HAP-1 (cell line): Measurements from ENCODE around the gene SYNGR3.

Source experiments
- DNase-seq, 2 experiments: peaks; one replicate each; pipeline ENCODE4 v3.0.0-alpha.2; 2016 to 2020; ENCODE audit warnings: low spot score in 2 of 2
- H3K27me3 ChIP-seq: fragments of 250-450 bp; sonication (Bioruptor Pico); 2 replicates; pipeline ENCODE4 v1.5.1; 2020; ENCODE audit warnings: low read depth, mild to moderate bottlenecking, moderate library complexity
- H3K36me3 ChIP-seq: fragments of 250-450 bp; sonication (Bioruptor Pico); replicated peaks from 2 replicates; pipeline ENCODE4 v1.5.1; 2020; ENCODE audit warnings: mild to moderate bottlenecking
- H3K4me1 ChIP-seq: fragments of 250-450 bp; sonication (Bioruptor Pico); 2 replicates; pipeline ENCODE4 v1.5.1; 2020; ENCODE audit warnings: mild to moderate bottlenecking
- H3K4me3 ChIP-seq: fragments of 250-450 bp; sonication (Bioruptor Pico); 2 replicates; pipeline ENCODE4 v1.5.1; 2020; ENCODE audit warnings: mild to moderate bottlenecking, moderate library complexity
- H3K9me3 ChIP-seq: fragments of 250-450 bp; sonication (Bioruptor Pico); 2 replicates; pipeline ENCODE4 v1.5.1; 2020; ENCODE audit warnings: mild to moderate bottlenecking, moderate library complexity
- in situ Hi-C: fragments of 300-500 bp; cut with MboI; formaldehyde crosslinking; loops from 3 replicates; pipeline ENCODE4 v1.14.3; 2020; ENCODE audit warnings: low sequenced_read_pairs, inconsistent platforms, mixed read lengths

SYNGR3 gene

GRCh38 chr16:1984347-1985225 lies 5.2 kb upstream of the SYNGR3 start:
- peaks cover 12% of the 10 kb centered on the region for H3K27me3 ChIP-seq
- H3K4me3 ChIP-seq: peak overlapping the region; percentile 72
- in situ Hi-C loops: loop anchor here (25.0 kb wide), 1 partner anchor 528 kb away; the partner anchor contains the start of genes AMDHD2 and ATP6V0C
- no peaks in the 10 kb centered on the region for H3K9me3 ChIP-seq
- peaks cover 6% of the 10 kb centered on the region for H3K4me1 ChIP-seq
- peaks cover 15% of the 10 kb centered on the region for H3K36me3 ChIP-seq
- no peak for DNase-seq

- peaks cover 9% of the 10 kb centered on the region for H3K27me3 ChIP-seq
- no peak for DNase-seq
- in situ Hi-C loops: loop anchor here (25.0 kb wide), 1 partner anchor 527 kb away; the partner anchor contains the start of genes AMDHD2 and ATP6V0C
- peak overlapping the region; percentile 72 for H3K4me3 ChIP-seq
- H3K36me3 ChIP-seq: peaks cover 15% of the 10 kb centered on the region
- H3K9me3 ChIP-seq: no peaks in the 10 kb centered on the region
- H3K4me1 ChIP-seq: peaks cover 6% of the 10 kb centered on the region
Observed at GRCh38 chr16:1985466-1986150, 4.2 kb upstream of the SYNGR3 start.

GRCh38 chr16:1987198-1987597 lies 2.6 kb upstream of the SYNGR3 start:
- Histone ChIP-seq H3K36me3 (peaks cover 15% of the 10 kb centered on the region), H3K4me3 (no peak overlapping the region), H3K9me3 (no peaks in the 10 kb centered on the region), H3K27me3 (no peaks in the 10 kb centered on the region), H3K4me1 (peaks cover 6% of the 10 kb centered on the region)
- DNase-seq: no peak
- in situ Hi-C loops: loop anchor here (25.0 kb wide), 1 partner anchor 525 kb away; the partner anchor contains the start of genes AMDHD2 and ATP6V0C

- DNase-seq: no peak
- peaks cover 4% of the 10 kb centered on the region for H3K4me1 ChIP-seq
- H3K27me3 ChIP-seq: no peaks in the 10 kb centered on the region
- in situ Hi-C loops: loop anchor here (25.0 kb wide), 1 partner anchor 522 kb away; the partner anchor contains the start of genes AMDHD2 and ATP6V0C
- H3K9me3 ChIP-seq: no peaks in the 10 kb centered on the region
- peak overlapping the region; percentile 40 for H3K4me3 ChIP-seq
- peaks cover 15% of the 10 kb centered on the region for H3K36me3 ChIP-seq
Observed at GRCh38 chr16:1990101-1990350, 256 bp downstream of the SYNGR3 start.

GRCh38 chr16:1990351-1991134 lies 773 bp downstream of the SYNGR3 start:
- Histone ChIP-seq H3K36me3 (peaks cover 13% of the 10 kb centered on the region), H3K4me3 (peak overlapping the region; percentile 40), H3K4me1 (no peaks in the 10 kb centered on the region), H3K27me3 (no peaks in the 10 kb centered on the region), H3K9me3 (no peaks in the 10 kb centered on the region)
- in situ Hi-C loops: loop anchor here (25.0 kb wide), 1 partner anchor 522 kb away; the partner anchor contains the start of genes AMDHD2 and ATP6V0C
- peak in 1 of 2 experiments; percentile 76 for DNase-seq

- H3K9me3 ChIP-seq: no peaks in the 10 kb centered on the region
- H3K36me3 ChIP-seq: peaks cover 7% of the 10 kb centered on the region
- in situ Hi-C loops: loop anchor here (25.0 kb wide), 1 partner anchor 521 kb away; the partner anchor contains the start of genes AMDHD2 and ATP6V0C
- no peak overlapping the region for H3K4me3 ChIP-seq
- no peaks in the 10 kb centered on the region for H3K4me1 ChIP-seq
- DNase-seq: no peak
- no peaks in the 10 kb centered on the region for H3K27me3 ChIP-seq
Observed at GRCh38 chr16:1991135-1991551, 1.4 kb downstream of the SYNGR3 start.

- no peaks in the 10 kb centered on the region for H3K27me3 ChIP-seq
- H3K4me3 ChIP-seq: no peak overlapping the region
- no peak for DNase-seq
- no peaks in the 10 kb centered on the region for H3K4me1 ChIP-seq
- H3K36me3 ChIP-seq: peaks cover 4% of the 10 kb centered on the region
- in situ Hi-C loops: loop anchor here (25.0 kb wide), 1 partner anchor 521 kb away; the partner anchor contains the start of genes AMDHD2 and ATP6V0C
- no peaks in the 10 kb centered on the region for H3K9me3 ChIP-seq
Observed at GRCh38 chr16:1991588-1991947, 1.8 kb downstream of the SYNGR3 start.

- no peak overlapping the region for H3K4me3 ChIP-seq
- peak in 1 of 2 experiments; percentile 94 for DNase-seq
- no peaks in the 10 kb centered on the region for H3K4me1 ChIP-seq
- peaks cover 7% of the 10 kb centered on the region for H3K36me3 ChIP-seq
- H3K9me3 ChIP-seq: no peaks in the 10 kb centered on the region
- in situ Hi-C loops: loop anchor here (25.0 kb wide), 1 partner anchor 520 kb away; the partner anchor contains the start of genes AMDHD2 and ATP6V0C
- H3K27me3 ChIP-seq: no peaks in the 10 kb centered on the region
Observed at GRCh38 chr16:1991948-1992703, 2.4 kb downstream of the SYNGR3 start.

GRCh38 chr16:1992704-1993317 lies 3.0 kb downstream of the SYNGR3 start:
- H3K27me3 ChIP-seq: no peaks in the 10 kb centered on the region
- no peak overlapping the region for H3K4me3 ChIP-seq
- in situ Hi-C loops: loop anchor here (25.0 kb wide), 1 partner anchor 519 kb away; the partner anchor contains the start of genes AMDHD2 and ATP6V0C
- H3K36me3 ChIP-seq: peaks cover 12% of the 10 kb centered on the region
- no peaks in the 10 kb centered on the region for H3K9me3 ChIP-seq
- H3K4me1 ChIP-seq: no peaks in the 10 kb centered on the region
- DNase-seq: no peak

GRCh38 chr16:1993731-1994131 lies 4.0 kb downstream of the SYNGR3 start:
- Histone ChIP-seq H3K9me3 (no peaks in the 10 kb centered on the region), H3K27me3 (no peaks in the 10 kb centered on the region), H3K4me1 (no peaks in the 10 kb centered on the region), H3K36me3 (peaks cover 20% of the 10 kb centered on the region), H3K4me3 (no peak overlapping the region)
- in situ Hi-C loops: loop anchor here (25.0 kb wide), 1 partner anchor 519 kb away; the partner anchor contains the start of genes AMDHD2 and ATP6V0C
- no peak for DNase-seq

GRCh38 chr16:1997494-1998359 lies 8.0 kb downstream of the SYNGR3 start:
- Histone ChIP-seq H3K9me3 (no peaks in the 10 kb centered on the region), H3K4me3 (no peak overlapping the region), H3K4me1 (no peaks in the 10 kb centered on the region), H3K27me3 (no peaks in the 10 kb centered on the region), H3K36me3 (peaks cover 56% of the 10 kb centered on the region)
- no peak for DNase-seq
- in situ Hi-C loops: loop anchor here (25.0 kb wide), 1 partner anchor 515 kb away; the partner anchor contains the start of genes AMDHD2 and ATP6V0C
